Stimulated activated memory B cell treated with anti-CD40 and anti-IgM and Interleukin-4, amounts not matched to agents 10 μg/mL and 1 μg/mL and 100 μg/mL, for 72 hours (primary cell): Measurements from ENCODE around the gene EXOC4.

Source experiments
- ATAC-seq: fragments of 150-1000 bp; cut with Tn5 transposase; 2 replicates; pipeline ENCODE4 v1.10.0; 2021
- H3K27ac Mint-ChIP-seq: one replicate; pipeline ENCODE4 v1.8.0; 2022; ENCODE audit warnings: mild to moderate bottlenecking, mixed read lengths
- H3K27me3 Mint-ChIP-seq: one replicate; pipeline ENCODE4 v1.8.0; 2022; ENCODE audit warnings: mixed read lengths
- H3K36me3 Mint-ChIP-seq: one replicate; pipeline ENCODE4 v1.8.0; 2022; ENCODE audit warnings: mixed read lengths
- H3K4me1 Mint-ChIP-seq: one replicate; pipeline ENCODE4 v1.8.0; 2022; ENCODE audit warnings: mixed read lengths
- H3K4me3 Mint-ChIP-seq: one replicate; pipeline ENCODE4 v1.8.0; 2022; ENCODE audit warnings: mild to moderate bottlenecking, moderate library complexity, mixed read lengths
- H3K9me3 Mint-ChIP-seq: one replicate; pipeline ENCODE4 v1.8.0; 2022; ENCODE audit warnings: mixed read lengths

Gene EXOC4

DNA sequence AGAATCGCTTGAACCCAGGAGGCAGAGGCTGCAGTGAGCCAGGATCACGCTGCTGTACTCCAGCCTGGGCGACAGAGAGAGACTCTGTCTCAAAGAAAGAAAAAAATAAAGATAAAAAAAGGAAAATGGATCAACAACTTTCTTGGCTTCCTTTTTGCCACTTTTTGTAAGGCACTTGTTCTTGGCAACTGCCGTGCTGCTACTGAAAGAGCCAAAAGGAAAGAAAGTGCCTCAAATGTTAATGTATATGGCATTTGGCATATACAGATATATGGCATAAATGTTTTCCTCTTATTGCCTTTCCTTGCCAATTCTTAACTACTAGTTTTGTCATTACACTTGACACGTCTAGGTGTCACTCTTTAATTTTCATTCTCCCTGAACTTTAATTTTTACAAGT is 480.5 kb downstream of the EXOC4 start:
- Mint-ChIP-seq H3K36me3 (peaks cover 15% of the 10 kb centered on the region), H3K27me3 (no peaks in the 10 kb centered on the region), H3K27ac (no peak overlapping the region), H3K4me1 (no peaks in the 10 kb centered on the region), H3K9me3 (no peaks in the 10 kb centered on the region), H3K4me3 (no peak overlapping the region)
- no peak for ATAC-seq

DNA sequence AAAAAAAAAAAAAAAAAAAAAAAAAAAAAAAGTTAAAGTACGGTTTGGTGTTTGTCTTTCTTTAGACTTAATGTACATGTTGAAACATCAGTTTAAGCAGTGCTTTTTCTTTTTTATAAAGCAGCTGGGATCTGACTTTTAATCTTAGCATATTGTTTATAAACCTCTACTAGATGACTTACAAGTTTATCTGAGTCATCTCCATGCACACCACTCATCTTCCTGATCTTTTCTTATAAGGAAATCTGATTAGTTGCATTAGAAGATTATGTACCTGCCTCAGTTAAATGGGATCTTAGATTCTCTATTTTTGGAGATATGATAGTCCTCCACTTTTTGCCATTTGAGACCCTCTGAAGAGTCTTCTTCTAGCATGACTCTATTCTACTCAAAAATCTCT is 482.3 kb downstream of the EXOC4 start:
- no peaks in the 10 kb centered on the region for H3K4me1 Mint-ChIP-seq
- peaks cover 15% of the 10 kb centered on the region for H3K36me3 Mint-ChIP-seq
- H3K4me3 Mint-ChIP-seq, result no peak overlapping the region
- H3K27me3 Mint-ChIP-seq, result no peaks in the 10 kb centered on the region
- no peak overlapping the region for H3K27ac Mint-ChIP-seq
- no peak for ATAC-seq
- H3K9me3 Mint-ChIP-seq, result no peaks in the 10 kb centered on the region

DNA sequence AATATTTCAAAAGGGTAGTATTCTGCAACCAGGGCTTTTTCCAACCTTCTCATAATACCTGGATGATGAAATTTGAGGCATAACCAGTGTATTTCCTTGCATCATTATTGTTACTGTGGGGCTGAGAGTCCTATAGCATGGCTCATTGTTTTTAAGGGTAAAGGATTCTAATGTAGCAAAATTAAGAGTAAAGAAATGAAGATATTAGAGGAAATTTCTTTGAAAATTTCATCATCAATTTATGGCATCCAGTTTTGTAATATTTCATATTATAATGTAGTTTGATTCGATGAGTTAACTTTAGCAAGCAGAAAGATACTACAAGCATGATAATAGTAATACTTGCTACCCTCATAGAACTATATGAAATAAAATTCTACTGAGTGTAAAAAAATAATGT is 486.9 kb downstream of the EXOC4 start:
- Mint-ChIP-seq H3K9me3 (no peaks in the 10 kb centered on the region), H3K27ac (no peak overlapping the region), H3K27me3 (no peaks in the 10 kb centered on the region), H3K4me1 (peaks cover 5% of the 10 kb centered on the region), H3K4me3 (no peak overlapping the region), H3K36me3 (peaks cover 9% of the 10 kb centered on the region)
- no peak for ATAC-seq

DNA sequence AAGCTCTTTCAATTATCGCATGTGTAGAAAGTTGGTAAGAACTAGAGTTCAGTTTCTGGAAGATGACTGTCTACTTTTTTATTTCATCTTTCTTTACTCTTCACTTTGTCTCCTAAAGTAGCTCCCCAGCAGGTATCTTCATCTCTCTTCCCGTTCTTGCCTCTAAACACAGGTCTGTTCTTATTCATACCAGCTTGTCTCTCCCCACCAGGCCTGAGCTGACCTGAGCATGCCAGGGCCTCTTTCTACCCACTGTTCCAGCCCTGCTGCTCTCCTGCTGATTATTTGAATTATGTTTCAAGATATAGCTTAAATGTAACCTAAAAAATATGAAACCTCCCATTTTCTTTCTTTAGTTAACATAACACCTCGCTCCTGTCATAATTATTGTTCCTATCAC is 488.2 kb downstream of the EXOC4 start:
- no peak overlapping the region for H3K27ac Mint-ChIP-seq
- peaks cover 8% of the 10 kb centered on the region for H3K36me3 Mint-ChIP-seq
- no peaks in the 10 kb centered on the region for H3K27me3 Mint-ChIP-seq
- H3K4me1 Mint-ChIP-seq, result peaks cover 5% of the 10 kb centered on the region
- no peaks in the 10 kb centered on the region for H3K9me3 Mint-ChIP-seq
- no peak for ATAC-seq
- H3K4me3 Mint-ChIP-seq, result no peak overlapping the region

DNA sequence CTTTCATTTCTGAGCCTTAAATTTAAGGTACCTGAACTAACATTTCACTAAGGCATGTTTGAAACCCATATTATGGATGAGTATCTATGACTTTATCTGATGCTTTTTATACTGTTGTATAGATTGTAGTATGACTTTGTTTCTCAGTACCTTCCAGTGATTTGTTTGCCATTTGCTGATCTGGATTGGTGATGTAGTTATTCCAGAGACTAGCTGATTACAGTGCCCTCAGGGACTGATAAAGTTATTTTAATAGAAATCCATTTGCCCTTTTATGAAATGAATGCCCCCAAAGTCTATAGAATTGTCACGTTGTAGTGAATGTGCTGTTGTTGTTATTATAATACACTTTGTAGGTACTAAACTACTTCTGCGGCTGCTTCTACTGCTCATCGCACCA is 488.8 kb downstream of the EXOC4 start:
- H3K27me3 Mint-ChIP-seq, result no peaks in the 10 kb centered on the region
- peaks cover 1% of the 10 kb centered on the region for H3K36me3 Mint-ChIP-seq
- no peaks in the 10 kb centered on the region for H3K9me3 Mint-ChIP-seq
- peaks cover 5% of the 10 kb centered on the region for H3K4me1 Mint-ChIP-seq
- no peak overlapping the region for H3K4me3 Mint-ChIP-seq
- no peak for ATAC-seq
- no peak overlapping the region for H3K27ac Mint-ChIP-seq

DNA sequence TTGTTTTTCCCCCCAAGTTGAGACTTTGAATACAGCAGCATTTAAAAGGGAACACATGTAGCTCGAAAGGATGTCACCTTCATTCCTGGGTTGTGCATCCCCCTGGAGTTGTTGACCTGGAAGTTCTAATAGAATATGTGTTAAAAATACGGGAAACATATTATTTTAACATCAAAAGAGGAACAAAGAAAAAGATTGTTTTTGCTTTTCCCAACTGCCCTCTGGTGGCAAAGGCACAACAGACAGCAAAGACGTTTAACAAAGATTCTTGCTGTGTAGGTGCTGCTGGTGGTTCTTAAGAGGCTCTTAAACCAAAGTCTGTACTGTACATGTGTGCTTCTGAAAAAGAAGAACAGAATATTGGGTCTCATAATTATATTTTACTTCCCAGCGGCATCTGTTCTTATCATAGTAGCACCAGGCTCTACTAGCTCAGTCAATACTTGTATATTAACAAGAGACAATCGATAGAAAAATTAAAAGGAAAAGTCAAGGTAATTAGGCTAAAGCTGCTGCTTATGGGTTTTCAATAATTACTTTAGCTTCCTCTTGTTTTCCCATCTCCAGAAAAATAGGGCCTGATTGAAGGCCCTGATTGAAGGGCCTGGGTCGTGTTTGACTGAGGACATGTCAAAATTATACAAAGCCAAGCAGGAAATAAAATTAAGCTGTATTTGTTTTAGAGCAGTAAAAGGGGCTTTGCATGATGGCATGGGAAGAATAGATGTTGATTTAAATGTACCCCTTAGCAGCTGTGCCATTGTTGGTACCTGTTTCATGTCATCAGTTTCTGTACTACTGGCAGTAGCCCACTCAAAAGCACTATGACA is 490.0 kb downstream of the EXOC4 start:
- peaks cover 5% of the 10 kb centered on the region for H3K4me1 Mint-ChIP-seq
- no peaks in the 10 kb centered on the region for H3K9me3 Mint-ChIP-seq
- no peaks in the 10 kb centered on the region for H3K36me3 Mint-ChIP-seq
- H3K27me3 Mint-ChIP-seq, result no peaks in the 10 kb centered on the region
- no peak for ATAC-seq
- H3K4me3 Mint-ChIP-seq, result no peak overlapping the region
- H3K27ac Mint-ChIP-seq, result no peak overlapping the region

DNA sequence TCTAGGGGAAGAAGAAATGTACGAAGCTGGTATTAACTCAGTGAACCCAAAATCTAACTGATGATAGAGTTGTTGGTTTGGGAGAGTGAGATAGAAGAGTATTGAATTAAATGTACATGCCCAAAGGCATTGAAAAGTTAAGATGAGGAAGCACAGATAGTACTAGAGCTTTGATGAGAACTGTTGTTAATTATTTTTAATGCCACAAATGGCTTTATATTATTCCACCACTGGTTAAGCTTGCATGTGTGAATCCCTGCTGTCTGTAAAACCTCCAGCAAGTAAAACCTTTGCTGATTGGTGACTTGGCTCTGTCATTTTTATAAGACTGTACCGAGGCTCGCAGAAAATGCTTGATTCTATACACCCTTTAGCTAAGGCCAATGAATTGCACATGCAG is 491.6 kb downstream of the EXOC4 start:
- peaks cover 5% of the 10 kb centered on the region for H3K4me1 Mint-ChIP-seq
- no peaks in the 10 kb centered on the region for H3K9me3 Mint-ChIP-seq
- H3K4me3 Mint-ChIP-seq, result no peak overlapping the region
- no peaks in the 10 kb centered on the region for H3K36me3 Mint-ChIP-seq
- ATAC-seq, result no peak
- no peaks in the 10 kb centered on the region for H3K27me3 Mint-ChIP-seq
- H3K27ac Mint-ChIP-seq, result no peak overlapping the region

DNA sequence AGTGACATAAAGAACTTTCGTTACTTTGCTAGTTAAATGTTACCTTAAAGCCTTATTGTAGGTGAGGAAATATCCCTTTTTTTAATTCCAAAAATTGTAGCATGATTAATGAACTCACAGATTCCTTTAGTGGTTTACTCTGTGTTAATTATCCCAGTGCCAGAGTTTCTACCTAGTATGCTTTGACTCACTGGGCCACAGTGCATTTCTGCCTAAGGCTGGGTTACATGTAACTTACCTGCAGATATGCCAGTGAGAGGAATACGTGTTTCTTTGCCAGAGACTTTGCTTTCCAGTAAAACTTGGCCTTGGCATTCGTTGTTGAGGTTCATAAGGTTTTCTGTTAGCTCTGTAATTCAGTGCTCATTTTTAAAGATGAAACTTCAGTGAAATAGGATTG is 493.4 kb downstream of the EXOC4 start:
- no peak overlapping the region for H3K27ac Mint-ChIP-seq
- no peak for ATAC-seq
- peaks cover 1% of the 10 kb centered on the region for H3K4me1 Mint-ChIP-seq
- no peak overlapping the region for H3K4me3 Mint-ChIP-seq
- no peaks in the 10 kb centered on the region for H3K27me3 Mint-ChIP-seq
- H3K36me3 Mint-ChIP-seq, result no peaks in the 10 kb centered on the region
- H3K9me3 Mint-ChIP-seq, result no peaks in the 10 kb centered on the region

DNA sequence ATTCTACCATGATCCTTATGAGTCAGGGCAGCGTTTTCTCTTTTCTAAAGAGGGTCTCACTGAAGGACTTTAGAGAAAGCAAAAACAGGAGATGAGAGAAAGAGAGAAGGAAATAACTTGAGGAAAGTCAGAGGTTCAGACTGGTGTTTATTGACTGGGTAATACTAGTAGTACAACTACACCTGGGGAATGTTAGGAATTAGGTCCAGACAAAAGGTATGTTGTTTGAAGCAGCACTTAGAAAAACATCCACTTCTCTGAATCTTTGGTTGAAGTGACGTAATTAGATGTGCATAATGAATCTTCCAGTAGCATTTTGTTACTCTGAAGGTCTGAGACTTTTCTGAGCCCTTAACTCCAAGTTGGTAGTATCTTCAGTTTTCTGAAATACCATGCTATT is 494.0 kb downstream of the EXOC4 start:
- H3K27me3 Mint-ChIP-seq, result no peaks in the 10 kb centered on the region
- H3K4me3 Mint-ChIP-seq, result no peak overlapping the region
- ATAC-seq, result no peak

DNA sequence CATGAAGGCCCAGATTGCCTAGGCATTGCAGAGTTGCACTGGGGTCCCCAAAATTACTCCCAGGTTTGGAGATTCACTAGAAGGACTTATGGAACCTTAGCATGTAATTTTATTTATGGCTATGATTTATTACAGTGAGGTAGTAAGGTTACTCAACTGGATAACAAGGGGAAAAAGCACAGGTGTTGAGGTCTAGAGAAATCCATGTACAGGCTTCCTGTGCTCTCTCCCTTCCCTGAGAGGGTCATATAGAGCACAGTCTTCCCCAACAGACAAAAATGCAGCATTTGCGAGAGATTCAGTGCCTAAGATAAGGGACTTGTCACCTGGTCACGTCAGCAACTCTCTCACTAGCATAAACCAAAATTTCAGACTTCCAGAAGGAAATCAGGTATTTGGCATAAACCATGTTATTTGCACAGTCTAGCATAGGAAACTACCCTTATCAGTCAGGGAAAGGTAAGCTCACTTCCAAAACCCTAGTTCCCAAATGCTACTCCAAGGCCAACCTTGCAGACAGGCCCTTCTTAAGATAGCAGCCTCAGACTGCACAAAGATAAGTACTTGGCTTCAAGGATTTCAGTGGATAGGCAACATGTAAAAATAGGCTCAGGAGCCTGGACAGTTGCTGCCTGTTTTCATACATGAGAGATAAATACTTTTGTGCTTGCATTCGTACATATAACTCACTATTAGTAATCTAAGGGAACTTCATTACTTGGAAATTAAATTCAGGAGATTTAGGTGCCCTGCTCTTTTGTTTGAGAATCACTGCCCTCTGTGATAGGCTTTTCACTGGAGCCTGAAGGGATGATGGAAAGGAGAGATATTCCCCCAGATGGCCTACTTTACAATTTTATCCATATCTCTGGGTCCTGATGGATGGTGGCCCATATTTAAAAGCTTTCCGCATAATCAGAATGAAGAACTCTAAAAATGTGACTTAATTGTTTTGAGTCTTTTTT is 495.8 kb downstream of the EXOC4 start:
- H3K9me3 Mint-ChIP-seq, result no peaks in the 10 kb centered on the region
- peaks cover 16% of the 10 kb centered on the region for H3K36me3 Mint-ChIP-seq
- H3K27ac Mint-ChIP-seq, result no peak overlapping the region
- H3K4me1 Mint-ChIP-seq, result no peaks in the 10 kb centered on the region
- ATAC-seq, result no peak
- H3K4me3 Mint-ChIP-seq, result no peak overlapping the region
- no peaks in the 10 kb centered on the region for H3K27me3 Mint-ChIP-seq

More for the DNA sequence above, 494.0 kb downstream of the EXOC4 start:
- H3K4me1 Mint-ChIP-seq, result no peaks in the 10 kb centered on the region
- no peak overlapping the region for H3K27ac Mint-ChIP-seq
- H3K36me3 Mint-ChIP-seq, result no peaks in the 10 kb centered on the region
- no peaks in the 10 kb centered on the region for H3K9me3 Mint-ChIP-seq

DNA sequence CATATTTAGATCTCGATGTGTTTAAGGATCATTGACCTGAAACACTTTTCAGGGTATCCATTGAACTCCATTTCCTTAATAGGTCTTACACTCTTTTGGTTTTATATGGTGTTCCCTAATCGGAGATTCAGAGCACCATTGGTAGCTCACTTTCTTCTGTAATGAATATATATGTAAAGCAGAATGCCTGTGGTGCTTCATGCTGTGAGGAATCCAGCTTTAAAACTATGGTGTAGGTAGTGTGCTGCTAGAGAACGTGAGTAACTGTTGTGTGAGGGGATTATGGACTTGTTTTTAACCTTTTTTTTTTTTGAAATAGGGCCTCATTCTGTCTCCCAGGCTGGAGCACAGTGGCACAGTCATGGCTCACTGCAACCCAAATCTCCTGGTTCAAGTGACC is 497.4 kb downstream of the EXOC4 start:
- no peak for ATAC-seq
- H3K4me3 Mint-ChIP-seq, result no peak overlapping the region
- peaks cover 16% of the 10 kb centered on the region for H3K36me3 Mint-ChIP-seq
- H3K4me1 Mint-ChIP-seq, result no peaks in the 10 kb centered on the region
- no peak overlapping the region for H3K27ac Mint-ChIP-seq
- H3K9me3 Mint-ChIP-seq, result no peaks in the 10 kb centered on the region
- H3K27me3 Mint-ChIP-seq, result no peaks in the 10 kb centered on the region

DNA sequence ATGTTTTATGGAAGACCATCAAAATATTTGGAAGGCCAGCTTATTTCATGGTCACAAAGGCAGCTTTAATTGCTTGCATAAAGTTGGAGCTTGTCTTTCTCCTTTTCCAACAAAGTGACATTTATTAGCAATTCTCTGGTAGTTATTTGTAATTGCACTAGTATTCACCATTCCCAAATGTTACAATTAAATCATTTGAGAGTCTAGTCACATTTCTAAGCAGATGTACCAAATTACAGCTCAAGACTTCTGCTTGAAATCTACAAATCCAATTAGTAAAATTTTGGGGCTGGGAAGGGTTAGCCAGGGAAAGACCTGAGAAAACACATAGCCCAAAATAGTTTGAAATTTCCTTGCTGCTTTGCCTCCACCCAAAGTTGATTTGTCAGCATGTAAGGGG is 498.2 kb downstream of the EXOC4 start:
- H3K27ac Mint-ChIP-seq, result no peak overlapping the region
- no peaks in the 10 kb centered on the region for H3K4me1 Mint-ChIP-seq
- no peaks in the 10 kb centered on the region for H3K9me3 Mint-ChIP-seq
- H3K36me3 Mint-ChIP-seq, result peaks cover 20% of the 10 kb centered on the region
- H3K4me3 Mint-ChIP-seq, result no peak overlapping the region
- ATAC-seq, result no peak
- H3K27me3 Mint-ChIP-seq, result no peaks in the 10 kb centered on the region

DNA sequence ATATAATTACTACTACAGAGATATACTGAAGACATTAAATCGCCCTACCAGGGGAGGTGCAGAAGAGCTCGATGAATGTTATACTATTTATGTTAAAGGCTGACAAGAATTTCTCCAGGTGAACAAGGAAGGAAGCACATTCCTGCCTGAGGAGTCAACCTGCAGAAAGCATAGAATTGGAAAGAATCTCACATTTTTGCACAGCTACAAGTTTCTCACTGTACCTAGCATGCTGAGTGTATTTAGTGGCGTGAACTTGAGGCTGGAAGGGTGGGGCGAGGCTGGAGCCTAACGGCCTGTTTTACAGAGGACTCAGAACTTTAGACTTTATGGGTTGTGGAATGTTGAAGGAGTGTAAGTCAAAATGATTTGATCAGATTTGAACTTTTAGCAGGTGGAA is 500.6 kb downstream of the EXOC4 start:
- no peaks in the 10 kb centered on the region for H3K4me1 Mint-ChIP-seq
- no peak for ATAC-seq
- H3K27me3 Mint-ChIP-seq, result no peaks in the 10 kb centered on the region
- peaks cover 26% of the 10 kb centered on the region for H3K36me3 Mint-ChIP-seq
- H3K27ac Mint-ChIP-seq, result no peak overlapping the region
- no peak overlapping the region for H3K4me3 Mint-ChIP-seq
- H3K9me3 Mint-ChIP-seq, result no peaks in the 10 kb centered on the region

DNA sequence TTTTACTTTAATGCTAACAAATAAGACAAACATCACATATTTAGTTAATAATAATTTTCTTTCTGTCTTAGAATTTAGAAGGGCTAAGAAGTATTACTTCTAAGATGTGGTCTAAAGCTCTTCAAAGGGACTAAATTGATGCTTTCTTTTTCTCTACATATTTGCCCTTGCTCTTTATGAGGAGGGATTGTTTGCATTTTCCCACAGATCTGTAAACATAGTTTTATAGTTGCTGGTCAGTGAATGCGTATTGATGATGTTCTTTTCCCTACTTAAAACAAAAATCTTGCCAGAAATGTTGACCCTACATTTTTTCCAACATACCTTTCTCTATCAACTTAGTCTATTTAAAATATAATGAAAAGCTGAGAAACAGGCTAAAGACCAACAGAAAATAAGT is 501.8 kb downstream of the EXOC4 start:
- Mint-ChIP-seq H3K9me3 (no peaks in the 10 kb centered on the region), H3K27ac (no peak overlapping the region), H3K27me3 (no peaks in the 10 kb centered on the region), H3K4me1 (no peaks in the 10 kb centered on the region), H3K4me3 (no peak overlapping the region), H3K36me3 (peaks cover 26% of the 10 kb centered on the region)
- no peak for ATAC-seq

DNA sequence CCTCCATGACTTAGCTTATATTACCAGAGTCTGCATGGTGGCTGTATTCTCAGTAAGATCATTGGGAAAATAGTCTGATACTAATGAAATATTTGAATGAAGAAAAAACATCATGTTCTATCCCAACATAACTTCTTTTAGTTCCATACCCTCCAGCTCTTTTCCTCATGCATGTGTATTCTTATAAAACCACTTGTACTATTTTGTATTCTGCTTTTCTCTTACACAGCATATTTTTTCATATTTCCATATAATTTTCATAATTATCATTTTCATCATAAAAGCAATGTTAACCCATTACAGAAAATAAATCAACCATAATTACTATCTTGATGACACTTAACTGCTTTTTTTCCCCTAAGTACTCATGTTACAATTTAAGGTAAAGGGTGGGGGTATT is 503.0 kb downstream of the EXOC4 start:
- no peaks in the 10 kb centered on the region for H3K9me3 Mint-ChIP-seq
- H3K27me3 Mint-ChIP-seq, result no peaks in the 10 kb centered on the region
- peaks cover 26% of the 10 kb centered on the region for H3K36me3 Mint-ChIP-seq
- no peak for ATAC-seq
- H3K4me3 Mint-ChIP-seq, result no peak overlapping the region
- no peak overlapping the region for H3K27ac Mint-ChIP-seq
- H3K4me1 Mint-ChIP-seq, result no peaks in the 10 kb centered on the region

DNA sequence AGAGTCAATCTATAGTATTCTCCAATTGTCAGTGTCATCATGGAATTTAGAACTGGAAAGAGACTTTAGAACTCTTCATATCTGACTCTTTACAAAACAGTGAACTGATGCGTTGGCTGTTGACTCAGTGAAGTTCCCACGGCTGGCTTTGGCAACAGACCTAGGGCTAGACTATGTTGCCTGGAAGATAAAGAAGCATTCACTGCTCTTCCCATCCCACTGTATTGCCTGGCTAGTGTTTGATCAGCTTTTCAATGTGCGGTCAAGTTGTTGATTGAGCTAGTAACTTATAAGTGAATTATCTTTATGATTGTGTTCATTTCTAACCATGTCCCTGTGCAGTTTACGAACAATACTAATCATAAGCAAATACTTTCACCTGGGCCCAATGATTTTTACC is 508.6 kb downstream of the EXOC4 start:
- Mint-ChIP-seq H3K4me1 (no peaks in the 10 kb centered on the region), H3K4me3 (no peak overlapping the region), H3K9me3 (no peaks in the 10 kb centered on the region), H3K27ac (no peak overlapping the region), H3K27me3 (no peaks in the 10 kb centered on the region), H3K36me3 (peaks cover 20% of the 10 kb centered on the region)
- ATAC-seq, result no peak
